ENCODE results near the gene LIN9. TPM values are rescaled to one million over a fixed set of nuclear protein-coding genes. Genes with fewer than 3 reads are reported as not detected.
"Not testable (repeated sequence)": the region's sequence is repeated elsewhere in the genome, so short reads cannot be mapped to it uniquely, and the experiment has no call there.

The LIN9 gene
- total RNA-seq, 4 donors from 2014 or later, result 2.1 to 4.7 (median 2.8) TPM

DNA sequence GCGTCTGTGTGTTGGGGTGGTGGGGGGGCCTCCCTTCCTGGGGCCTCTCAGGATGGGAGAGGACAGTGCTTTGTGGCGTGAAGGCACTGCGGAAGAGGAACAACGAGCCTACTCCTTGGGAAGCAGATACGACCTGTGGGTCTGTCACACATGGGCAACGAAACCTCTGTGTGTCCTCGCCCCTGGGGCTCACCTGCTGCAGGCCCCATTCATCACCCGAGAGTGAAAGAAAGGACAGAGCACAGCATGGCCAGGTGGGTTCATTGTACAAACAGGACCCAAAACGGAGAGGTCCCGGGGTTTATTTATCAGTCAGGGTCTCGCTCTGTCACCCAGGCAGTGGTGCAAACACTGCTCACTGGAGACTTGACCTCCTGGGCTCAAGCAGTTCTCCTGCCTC lies 40.1 kb upstream of the LIN9 start:
- intact Hi-C loops (cut with DNase I; ENCODE audit: low total_unique reads) (no loop called here), in situ Hi-C loops (cut with MboI; ENCODE audit: low sequenced_read_pairs in 4 of 4) (no loop called here)
- DNase-seq (no peak), ATAC-seq (no peak)
- no peak overlapping the region for H3K4me3 ChIP-seq
- no peaks in the 10 kb centered on the region for H3K36me3 ChIP-seq
- H3K4me1 ChIP-seq, result no peaks in the 10 kb centered on the region
- H3K27me3 ChIP-seq, result no peaks in the 10 kb centered on the region
- no peak overlapping the region for H3K27ac ChIP-seq
- TF ChIP-seq POLR2A (IDR thresholded peaks at IDR 0.05), result no peak
- TF ChIP-seq, protein P1, sequence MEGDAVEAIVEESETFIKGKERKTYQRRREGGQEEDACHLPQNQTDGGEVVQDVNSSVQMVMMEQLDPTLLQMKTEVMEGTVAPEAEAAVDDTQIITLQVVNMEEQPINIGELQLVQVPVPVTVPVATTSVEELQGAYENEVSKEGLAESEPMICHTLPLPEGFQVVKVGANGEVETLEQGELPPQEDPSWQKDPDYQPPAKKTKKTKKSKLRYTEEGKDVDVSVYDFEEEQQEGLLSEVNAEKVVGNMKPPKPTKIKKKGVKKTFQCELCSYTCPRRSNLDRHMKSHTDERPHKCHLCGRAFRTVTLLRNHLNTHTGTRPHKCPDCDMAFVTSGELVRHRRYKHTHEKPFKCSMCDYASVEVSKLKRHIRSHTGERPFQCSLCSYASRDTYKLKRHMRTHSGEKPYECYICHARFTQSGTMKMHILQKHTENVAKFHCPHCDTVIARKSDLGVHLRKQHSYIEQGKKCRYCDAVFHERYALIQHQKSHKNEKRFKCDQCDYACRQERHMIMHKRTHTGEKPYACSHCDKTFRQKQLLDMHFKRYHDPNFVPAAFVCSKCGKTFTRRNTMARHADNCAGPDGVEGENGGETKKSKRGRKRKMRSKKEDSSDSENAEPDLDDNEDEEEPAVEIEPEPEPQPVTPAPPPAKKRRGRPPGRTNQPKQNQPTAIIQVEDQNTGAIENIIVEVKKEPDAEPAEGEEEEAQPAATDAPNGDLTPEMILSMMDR (IDR thresholded peaks at IDR 0.05 in 4 of 5, conservative IDR thresholded peaks at IDR 0.05 in 1 of 5), result no peak
- H3K9me3 ChIP-seq, result no peaks in the 10 kb centered on the region

DNA sequence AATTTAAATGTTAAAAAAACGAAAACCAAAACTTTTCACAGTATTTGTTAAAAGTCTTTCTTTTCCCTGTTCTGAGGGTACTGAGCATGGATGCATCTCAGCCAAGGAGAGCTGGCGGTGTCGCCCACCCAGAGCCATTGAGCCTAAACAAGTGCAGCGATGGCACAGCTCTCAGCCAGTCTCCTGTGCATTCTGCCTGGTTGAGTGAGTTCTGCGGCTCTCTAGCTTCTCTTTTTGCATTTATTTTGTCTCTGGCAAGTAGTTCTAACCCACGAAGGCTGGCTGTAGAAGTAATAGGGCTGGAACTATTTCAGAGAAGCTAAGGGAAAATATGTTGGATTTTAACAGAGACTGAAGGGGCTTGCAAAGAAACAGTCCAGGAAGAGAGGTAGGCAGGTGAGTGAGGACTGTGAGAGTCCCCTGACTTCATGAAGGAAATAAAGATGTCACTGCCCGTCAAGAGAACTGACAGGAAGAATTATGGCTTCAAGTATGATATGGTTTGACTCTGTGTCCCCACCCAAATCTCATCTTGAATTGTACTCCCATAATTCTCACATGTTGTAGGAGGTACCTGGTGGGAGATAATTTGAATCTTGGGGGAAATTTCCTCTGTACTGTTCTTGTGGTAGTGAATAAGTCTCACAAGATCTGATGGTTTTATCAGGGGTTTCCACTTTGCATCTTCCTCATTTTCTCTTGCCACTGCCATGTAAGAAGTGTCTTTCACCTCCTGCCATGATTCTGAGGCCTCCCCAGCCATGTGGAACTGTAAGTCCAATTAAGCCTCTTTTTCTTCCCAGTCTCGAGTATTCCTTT lies 35.7 kb upstream of the LIN9 start:
- in situ Hi-C loops (cut with MboI; ENCODE audit: low sequenced_read_pairs in 4 of 4) (no loop called here), intact Hi-C loops (cut with DNase I; ENCODE audit: low total_unique reads) (no loop called here)
- H3K27me3 ChIP-seq, result no peaks in the 10 kb centered on the region
- ATAC-seq, result no peak
- no peaks in the 10 kb centered on the region for H3K9me3 ChIP-seq
- no peak overlapping the region for H3K4me3 ChIP-seq
- H3K4me1 ChIP-seq, result no peaks in the 10 kb centered on the region
- no peaks in the 10 kb centered on the region for H3K36me3 ChIP-seq
- no peak for TF ChIP-seq POLR2A (IDR thresholded peaks at IDR 0.05)
- TF ChIP-seq, protein P1 (IDR thresholded peaks at IDR 0.05 in 4 of 5, conservative IDR thresholded peaks at IDR 0.05 in 1 of 5), result no peak
- DNase-seq, result no peak
- H3K27ac ChIP-seq, result no peak overlapping the region

DNA sequence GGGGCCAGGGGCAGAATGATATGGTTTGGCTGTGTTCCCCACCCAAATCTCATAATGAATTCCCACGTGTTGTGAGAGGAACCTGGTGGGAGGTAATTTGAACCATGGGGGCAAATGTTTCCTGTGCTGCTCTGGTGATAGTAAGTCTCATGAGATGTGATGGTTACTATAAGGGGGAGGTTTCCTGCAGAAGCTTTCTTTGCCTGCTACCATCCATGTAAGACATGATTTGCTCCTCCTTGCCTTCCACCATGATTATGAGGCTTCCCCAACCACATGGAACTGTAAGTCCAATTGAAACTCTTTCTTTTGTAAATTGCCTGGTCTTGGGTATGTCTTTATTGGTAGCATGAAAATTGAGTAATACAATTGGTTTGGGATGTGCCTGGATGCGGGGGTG lies 33.7 kb upstream of the LIN9 start:
- H3K27ac ChIP-seq, result no peak overlapping the region
- H3K36me3 ChIP-seq, result no peaks in the 10 kb centered on the region
- TF ChIP-seq POLR2A (IDR thresholded peaks at IDR 0.05), result no peak
- TF ChIP-seq, protein P1 (IDR thresholded peaks at IDR 0.05 in 4 of 5, conservative IDR thresholded peaks at IDR 0.05 in 1 of 5), result no peak
- no peaks in the 10 kb centered on the region for H3K4me1 ChIP-seq
- in situ Hi-C loops (cut with MboI; ENCODE audit: low sequenced_read_pairs in 4 of 4), result no loop called here
- H3K9me3 ChIP-seq, result no peaks in the 10 kb centered on the region
- H3K4me3 ChIP-seq, result no peak overlapping the region
- DNase-seq (no peak), ATAC-seq (no peak)
- intact Hi-C loops (cut with DNase I; ENCODE audit: low total_unique reads), result no loop called here
- no peaks in the 10 kb centered on the region for H3K27me3 ChIP-seq

DNA sequence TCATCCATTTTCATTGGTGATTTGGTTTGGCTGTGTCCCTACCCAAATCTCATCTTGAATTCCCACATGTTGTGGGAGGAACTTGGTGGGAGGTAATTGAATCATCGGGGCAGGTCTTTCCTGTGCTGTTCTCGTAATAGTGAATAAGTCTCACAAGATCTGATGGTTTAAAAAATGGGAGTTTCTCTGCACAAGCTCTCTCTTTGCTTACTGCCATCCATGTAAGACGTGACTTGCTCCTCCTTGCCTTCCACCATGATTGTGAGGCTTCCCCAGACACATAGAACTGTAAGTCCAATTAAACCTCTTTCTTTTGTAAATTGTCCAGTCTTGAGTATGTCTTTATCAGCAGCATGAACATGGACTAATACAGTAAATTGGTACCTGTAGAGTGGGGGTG lies 31.1 kb upstream of the LIN9 start:
- DNase-seq; H3K27me3 ChIP-seq; H3K9me3 ChIP-seq; H3K27ac ChIP-seq; H3K4me1 ChIP-seq; H3K4me3 ChIP-seq; ATAC-seq; H3K36me3 ChIP-seq; in situ Hi-C loops (cut with MboI; ENCODE audit: low sequenced_read_pairs in 4 of 4); intact Hi-C loops (cut with DNase I; ENCODE audit: low total_unique reads): not testable (repeated sequence)

DNA sequence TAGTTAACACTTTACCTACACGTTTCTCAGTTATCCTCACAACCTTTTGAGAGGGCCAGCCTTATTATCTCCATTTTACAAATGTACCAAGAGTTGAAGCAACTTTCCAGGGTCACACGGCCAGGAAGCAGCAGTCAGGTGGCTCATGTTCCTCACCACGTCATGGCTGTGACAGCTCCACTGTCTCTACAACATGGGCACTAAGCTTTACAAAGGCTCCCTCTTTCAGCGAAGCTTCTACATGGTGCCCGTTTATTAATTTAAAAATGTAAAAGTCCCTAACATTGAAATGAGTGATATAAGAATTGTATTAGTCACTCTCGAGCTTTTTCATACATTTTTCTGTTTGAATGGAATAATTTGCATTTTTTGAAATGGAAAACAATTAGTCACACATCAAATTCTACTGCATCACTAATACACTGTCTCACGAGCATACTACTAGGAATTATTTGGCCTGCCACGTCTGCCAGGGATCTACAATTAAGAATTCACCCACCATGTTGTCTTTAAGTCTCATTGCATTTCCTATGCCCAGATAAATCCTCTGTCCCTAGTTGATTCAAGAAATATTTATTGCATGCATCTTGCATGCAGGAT lies 28.4 kb upstream of the LIN9 start:
- TF ChIP-seq POLR2A (IDR thresholded peaks at IDR 0.05), result no peak
- TF ChIP-seq, protein P1 (IDR thresholded peaks at IDR 0.05 in 4 of 5, conservative IDR thresholded peaks at IDR 0.05 in 1 of 5), result no peak
- H3K36me3 ChIP-seq, result no peaks in the 10 kb centered on the region
- no peaks in the 10 kb centered on the region for H3K9me3 ChIP-seq
- in situ Hi-C loops (cut with MboI; ENCODE audit: low sequenced_read_pairs in 4 of 4) (no loop called here), intact Hi-C loops (cut with DNase I; ENCODE audit: low total_unique reads) (no loop called here)
- no peaks in the 10 kb centered on the region for H3K4me1 ChIP-seq
- H3K27me3 ChIP-seq, result no peaks in the 10 kb centered on the region
- DNase-seq, result no peak
- no peak for ATAC-seq
- no peak overlapping the region for H3K4me3 ChIP-seq
- H3K27ac ChIP-seq, result no peak overlapping the region
